HG03064 (cell line): ENCODE results near the gene TBC1D1.
"Not testable (repeated sequence)": the region's sequence is repeated elsewhere in the genome, so short reads cannot be mapped to it uniquely, and the experiment has no call there.

Source experiments
- ATAC-seq: cut with Tn5 transposase; IDR thresholded peaks from one replicate; pipeline ENCODE4 v1.9.1; 2021; ENCODE audit warnings: low read depth; ENCODE audit not compliant: unreplicated experiment

Gene TBC1D1

DNA sequence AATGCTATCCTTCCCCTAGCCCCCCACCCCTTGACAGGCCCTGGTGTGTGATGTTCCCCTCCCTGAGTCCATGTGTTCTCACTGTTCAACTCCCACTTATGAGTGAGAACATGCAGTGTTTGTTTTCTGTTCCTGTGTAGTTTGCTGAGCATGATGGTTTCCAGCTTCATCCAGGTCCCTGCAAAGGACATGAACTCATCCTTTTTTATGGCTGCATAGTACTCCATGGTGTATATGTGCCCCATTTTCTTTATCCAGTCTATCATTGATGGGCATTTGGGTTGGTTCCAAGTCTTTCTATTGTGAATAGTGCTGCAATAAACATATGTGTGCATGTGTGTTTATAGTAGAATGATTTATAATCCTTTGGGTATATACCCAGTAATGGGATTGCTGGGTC, 32.2 kb downstream of the TBC1D1 start:
- ATAC-seq = not testable (repeated sequence)

DNA sequence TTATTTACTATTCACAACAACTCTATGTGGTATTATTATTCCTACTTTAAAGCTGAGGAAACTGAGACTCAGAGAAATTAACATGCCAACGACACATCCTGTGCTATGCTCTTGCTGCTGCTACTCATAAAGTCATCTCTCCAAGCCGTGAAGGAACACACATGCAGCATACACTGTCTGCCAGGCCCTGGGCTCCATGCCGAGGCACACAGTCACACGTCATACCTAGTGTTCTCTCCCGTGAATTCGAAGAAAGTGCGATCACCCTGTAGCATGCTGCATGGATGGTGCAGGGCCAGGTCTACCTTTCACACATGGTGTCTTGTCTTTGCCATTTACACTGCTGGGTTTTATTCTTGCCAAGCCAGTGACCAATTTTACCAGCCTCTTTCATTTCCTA, 34.1 kb downstream of the TBC1D1 start:
- no peak for ATAC-seq

DNA sequence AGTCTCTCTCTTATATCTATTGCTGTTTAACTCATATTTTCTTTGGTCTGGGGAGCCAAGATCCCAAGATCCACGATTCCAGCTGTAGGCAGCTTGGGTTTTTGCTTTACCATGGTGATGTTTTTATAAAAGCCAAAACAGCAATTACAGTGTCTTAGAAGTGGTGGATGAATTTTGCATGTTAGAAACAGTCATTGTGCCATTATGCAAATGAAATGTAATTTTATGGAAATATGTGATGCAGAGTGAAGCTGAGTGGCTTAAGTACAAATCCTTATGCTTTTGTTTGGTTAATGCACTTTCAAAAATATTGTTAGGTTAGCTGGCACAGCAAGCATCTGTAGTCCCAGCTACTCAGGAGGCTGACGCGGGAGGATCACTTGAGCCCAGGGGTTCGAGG, 36.5 kb downstream of the TBC1D1 start:
- ATAC-seq = no peak

DNA sequence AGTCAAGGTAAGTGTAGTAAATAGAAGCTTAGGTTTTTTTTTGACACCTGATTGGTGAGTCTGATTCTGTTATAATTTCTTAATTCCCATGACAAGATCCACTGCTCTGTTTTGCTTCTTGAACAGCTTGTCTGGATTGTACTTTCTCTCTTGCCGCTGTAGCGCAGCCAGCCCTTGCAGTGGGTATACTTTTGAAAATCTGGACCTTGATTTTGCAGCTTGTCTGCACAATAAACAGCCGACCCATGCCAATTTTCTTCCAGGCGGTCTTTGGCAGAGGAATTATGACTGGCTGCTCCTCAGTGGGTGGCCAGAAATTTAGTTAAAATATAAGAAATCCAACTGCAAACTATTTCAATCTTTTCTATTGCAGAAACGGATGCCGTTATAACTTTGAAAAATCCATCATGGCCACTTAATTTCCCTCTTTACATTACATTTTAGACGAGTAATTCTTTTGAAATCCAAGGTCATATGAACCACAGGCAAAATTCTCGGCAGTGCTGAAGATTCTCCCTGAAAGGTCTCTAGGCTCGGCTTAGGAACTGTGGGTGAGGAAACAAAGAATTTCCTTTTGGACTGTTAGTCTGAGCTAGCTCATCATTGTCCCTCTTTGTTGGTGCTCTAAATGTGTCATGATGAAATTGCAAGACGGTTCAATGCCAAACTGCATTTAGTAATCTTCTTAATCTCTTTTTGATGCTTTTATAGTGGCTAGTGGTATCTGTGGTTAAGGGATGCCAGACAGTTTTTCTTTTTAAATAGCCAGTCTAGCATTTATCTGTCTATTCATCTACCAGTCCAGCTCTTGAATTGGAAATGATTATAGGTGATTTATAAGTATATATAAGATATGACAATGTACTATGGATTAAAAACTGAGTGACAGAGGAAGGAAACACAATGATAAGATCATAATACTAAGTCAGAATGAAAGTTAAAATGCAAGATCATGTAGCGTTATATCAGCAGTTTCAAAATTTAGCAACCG, 37.8 kb downstream of the TBC1D1 start:
- ATAC-seq = no peak

DNA sequence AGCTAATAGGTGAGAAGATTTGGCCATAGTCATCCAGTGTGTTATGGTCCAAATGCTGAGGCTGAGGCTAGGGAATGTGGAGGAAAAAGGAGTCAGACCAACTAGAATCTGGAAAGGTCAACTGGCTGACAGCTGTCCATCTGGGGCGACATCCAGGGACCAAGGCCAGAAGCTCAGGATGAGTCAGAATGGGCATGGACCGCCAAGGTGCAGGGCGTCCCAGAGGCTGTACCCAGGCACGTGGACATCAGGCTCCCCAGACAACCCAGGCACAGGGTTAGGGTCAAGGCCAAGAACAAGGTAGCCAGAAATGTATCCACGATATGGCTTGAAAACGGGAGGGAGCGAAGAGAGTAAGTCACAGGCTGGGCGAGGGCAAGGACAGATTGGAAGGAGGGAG, 43.2 kb downstream of the TBC1D1 start:
- ATAC-seq = no peak

DNA sequence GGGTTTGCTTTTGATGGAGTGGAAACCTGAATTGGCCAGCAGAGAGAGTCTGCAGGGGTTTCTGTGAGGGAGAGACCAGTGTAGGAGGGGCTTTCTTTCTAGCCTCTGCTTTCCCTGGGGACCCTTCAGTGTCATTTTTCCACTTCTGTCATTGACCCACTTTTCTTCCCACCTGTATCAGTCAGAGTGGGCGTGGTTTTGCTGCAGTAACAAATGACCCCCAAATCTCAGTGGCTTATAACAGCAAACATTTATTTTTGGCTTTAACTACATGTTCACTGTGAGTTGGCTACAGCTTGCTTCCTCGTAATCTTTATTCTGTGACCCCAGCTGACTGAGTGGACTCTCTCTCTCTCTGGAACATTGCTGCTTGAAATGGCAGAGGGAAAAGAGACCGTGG, 43.7 kb downstream of the TBC1D1 start:
- ATAC-seq = no peak

DNA sequence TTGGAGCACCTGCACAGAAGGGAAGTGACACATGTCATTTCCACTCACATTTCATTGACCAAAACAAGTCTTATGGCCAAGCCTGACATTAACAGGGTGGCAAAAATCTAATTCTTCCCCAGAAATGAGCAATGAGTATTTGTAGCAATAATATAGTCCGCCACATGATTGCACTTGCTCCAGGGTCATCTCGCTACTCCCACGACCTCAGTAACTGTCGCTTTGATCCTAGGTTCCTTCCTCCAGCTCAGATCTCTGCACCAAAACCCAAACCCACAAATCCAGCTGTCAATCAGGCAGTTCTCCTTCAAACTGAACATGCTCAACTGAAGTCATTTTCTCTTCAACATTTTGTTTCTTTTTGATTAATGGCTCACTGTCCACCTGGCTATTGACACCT, 44.1 kb downstream of the TBC1D1 start:
- no peak for ATAC-seq

DNA sequence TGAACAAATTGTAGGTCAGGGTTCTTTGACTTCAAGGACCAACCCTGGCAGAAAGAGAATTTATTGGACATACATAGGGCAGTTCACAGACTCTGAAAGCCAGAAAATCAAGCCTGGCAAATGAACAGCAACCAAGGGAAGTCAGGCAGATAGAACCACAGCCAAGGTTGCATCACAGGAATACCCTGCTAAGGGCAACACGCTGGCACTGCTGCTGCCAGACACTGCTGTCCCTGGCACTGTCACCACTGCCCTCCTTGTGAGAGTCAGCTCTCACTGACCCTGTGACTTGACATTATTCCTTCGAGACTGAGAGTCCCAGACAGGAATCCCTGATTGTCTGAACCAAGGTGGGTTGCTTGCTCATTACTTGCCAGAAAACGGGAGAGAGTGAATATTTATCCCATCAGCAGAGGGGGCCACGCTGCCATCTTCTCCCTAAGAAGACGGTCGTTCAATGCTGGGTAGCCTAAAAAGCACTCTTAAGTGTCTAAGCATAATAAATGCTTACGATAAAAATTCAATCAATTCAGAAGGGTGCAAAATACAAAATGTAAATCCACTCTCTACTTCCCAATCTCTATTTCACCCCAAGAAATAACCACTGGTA, 46.1 kb downstream of the TBC1D1 start:
- ATAC-seq = no peak

DNA sequence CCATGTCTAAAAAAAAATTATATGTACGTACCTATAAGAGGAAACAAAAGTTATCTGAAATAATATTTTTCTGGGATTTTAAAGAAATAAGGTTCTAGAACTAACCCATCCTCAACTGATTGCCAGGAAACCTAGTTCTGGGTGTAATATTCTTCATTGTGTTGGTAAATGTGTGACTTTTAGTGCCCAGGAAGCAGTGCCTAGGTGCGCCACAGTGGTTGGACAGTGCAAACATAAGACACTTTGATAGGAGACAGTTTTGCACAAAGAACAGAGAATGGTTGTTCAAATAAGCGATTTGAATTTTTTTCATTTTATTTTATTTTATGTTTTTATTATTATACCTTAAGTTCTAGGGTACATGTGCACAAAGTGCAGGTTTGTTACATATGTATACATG, 47.3 kb downstream of the TBC1D1 start:
- no peak for ATAC-seq

DNA sequence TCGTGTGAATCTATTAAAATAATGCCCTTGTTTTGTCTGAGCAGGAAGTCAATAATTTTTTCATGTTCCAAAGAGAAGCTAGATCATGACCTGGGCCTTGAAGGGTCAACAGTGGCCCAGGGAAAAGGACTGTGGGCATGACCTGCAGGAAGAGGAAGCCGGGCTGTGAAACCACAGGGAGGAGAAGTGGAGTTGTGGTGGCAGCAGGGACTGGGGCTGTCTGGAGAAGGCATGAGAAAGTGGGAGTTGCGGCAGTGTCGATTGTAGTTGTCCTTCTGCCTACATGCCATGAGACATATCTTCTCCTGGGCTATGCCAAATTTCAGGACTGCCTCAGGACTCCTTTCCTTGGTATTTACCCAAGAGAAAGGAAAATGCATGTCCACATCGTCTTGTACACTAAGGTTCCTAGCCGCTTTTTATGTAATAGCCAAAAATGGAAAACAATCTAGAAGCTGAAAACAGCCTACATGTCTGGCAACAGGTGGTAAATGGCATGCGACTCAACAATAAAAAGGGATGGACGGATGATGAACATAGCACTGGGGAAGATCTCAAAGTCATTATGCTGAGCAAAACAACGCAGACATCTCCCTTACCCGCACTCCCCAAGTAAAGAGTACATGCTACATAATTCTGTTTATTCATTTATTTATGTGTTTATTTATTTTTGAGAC, 55.8 kb downstream of the TBC1D1 start:
- ATAC-seq = no peak

DNA sequence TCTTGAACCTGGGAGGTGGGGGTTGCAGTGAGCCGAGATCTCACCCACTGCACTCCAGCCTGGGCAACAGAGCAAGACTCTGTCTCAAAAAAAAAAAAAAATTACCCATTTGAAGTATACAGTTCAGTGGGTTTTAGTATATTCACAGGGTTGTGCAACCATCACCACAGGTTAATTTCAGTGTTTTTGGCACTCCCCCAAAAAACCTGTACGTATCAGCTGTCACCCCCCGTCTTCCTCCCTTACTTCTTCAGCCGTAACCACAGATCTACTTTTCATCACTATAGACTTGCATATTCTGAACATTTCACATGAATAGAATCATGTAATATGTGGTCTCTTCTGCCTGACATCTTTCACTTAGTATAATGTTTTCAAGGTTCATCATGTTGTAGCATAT, 57.7 kb downstream of the TBC1D1 start:
- ATAC-seq = peak; percentile 75

DNA sequence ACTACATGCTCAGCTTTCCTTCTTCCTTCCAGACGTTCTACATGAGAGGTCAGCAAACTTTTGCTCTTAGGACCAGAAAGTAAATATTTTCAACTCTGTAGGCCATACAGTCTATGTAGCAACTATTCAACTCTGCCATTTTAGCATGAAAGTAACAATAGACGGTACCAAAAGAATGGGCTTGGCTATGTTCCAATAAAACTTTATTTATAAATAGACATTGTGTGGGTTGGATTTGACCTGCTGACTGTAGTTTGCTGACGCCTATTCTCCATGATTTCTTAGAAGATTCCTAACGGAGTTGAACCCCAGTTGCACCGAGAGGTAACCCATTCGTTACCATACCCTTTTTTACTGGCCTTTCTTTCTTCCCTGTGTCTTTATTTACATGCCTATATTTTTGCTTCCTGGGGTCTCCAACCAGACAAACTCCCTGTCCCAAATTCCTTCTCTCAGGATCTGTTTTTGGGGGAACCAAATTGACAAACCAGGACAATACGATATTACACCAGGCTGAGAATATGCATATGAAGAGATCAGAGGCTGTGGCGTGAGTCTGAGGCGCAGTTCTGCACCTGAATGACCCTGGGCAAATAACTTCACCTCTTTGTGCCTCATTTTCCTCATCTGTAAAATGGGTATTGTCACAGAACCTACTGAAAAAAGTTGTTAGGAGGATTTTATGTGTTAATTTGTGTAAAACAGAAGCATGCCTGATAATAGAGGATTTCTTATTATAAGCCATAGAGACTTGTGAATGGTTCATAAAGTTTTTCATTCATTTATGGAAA, 58.9 kb downstream of the TBC1D1 start:
- no peak for ATAC-seq

DNA sequence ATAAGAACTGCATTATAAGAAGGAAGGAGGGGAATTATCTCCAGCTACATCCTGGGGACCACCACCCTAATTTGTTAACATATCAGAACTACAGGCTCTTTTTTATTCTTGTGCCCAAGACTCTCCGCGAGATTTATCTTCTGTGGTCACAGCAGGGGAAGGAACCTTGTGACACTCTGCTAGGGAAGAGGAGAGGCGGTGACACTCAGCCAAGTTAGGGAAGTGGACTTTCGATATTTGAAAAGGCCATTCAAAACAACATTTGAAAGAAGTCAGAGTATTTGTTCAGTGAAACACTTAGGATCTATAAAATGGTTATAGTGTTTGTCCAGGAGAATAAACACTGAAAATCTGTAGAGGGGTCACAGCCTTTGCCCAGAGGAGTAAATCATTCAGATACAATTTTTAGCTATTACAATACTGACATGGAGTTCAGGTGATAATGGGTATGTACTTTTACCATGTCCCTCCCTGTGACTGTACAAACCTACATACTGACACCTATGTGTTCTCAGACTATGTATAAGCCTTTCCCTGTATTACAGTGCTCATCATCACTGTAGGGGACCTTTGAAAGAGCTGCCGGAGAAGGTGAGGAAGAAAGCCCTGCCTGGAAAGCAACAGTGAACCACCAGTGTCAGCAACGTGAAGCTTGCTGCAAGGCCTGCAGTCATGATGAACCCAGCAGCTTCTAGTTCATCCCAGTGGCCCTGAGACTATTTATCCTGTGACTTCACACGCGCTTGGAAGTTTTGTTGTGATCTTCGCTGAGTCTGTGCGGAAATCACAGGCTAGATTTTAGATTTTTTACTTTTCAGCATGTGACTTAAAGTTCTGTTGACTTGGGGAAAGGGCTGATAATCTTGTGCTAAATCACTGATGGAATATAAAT, 60.8 kb downstream of the TBC1D1 start:
- no peak for ATAC-seq

DNA sequence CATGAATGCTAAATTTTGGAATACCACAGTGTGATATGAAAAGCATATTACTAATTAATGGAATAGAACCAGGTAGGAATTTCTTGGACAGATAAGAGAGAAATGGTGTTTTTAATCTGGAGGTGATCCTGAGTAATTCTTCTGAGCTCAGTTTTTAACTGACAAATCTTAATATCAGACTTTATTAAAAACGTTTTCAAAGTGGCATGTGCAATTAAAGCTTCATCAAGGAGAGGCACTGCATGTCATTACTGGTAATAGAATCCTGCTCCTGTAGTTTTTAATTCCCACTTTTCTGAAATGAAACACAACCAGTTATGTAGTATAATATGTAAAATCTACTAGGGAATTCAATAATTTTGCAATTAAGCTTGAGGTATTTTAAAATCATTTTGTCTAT, 62.3 kb downstream of the TBC1D1 start:
- no peak for ATAC-seq

DNA sequence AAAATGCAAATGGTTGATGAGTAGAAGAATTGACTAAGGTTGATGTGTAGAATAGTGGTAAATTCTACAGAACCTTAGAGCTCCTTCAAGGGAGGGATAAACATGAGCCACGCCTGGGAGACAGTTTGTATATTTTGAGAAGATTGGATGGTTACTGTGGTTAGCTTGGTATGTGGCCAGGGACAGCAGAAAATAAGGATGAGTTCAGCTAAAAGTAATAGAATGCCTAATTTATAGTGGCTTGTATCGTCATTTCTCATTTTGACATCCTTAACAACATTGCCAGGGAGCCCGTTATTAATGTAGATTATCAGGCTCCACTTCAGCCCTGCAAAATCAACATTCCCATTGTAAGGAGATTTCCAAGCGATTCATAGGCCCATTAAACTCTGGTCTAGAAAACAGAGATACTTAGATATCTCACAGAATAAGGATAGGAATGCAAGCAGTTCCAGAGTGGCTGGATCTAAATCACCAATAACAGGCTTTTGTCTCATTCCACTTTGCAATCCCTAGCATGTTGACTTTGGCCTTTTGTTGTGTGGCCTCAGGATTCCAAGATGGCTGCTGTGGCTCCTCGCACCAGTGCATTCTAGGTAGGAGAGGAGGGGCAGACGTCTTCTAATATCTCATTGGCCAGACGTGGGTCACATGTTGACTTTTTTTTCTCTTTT, 62.9 kb downstream of the TBC1D1 start:
- no peak for ATAC-seq

DNA sequence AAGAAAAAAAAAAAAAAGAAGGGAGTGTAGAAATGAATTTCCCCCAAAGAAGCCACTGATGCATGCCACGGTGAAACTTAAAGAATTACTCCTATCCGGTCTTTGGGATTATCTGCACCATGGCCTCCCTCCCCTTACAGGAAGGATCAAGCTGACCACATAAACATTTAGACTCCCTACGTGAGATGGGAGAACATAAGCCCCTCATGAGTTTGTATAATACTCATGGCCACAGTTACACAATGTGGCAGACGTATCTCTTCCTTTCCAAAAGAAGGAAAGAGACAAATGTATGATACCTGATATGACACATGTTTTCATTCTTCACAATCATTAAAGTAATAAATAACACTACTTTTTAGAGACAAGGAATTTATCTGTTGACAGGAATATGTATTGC, 66.1 kb downstream of the TBC1D1 start:
- ATAC-seq = no peak

DNA sequence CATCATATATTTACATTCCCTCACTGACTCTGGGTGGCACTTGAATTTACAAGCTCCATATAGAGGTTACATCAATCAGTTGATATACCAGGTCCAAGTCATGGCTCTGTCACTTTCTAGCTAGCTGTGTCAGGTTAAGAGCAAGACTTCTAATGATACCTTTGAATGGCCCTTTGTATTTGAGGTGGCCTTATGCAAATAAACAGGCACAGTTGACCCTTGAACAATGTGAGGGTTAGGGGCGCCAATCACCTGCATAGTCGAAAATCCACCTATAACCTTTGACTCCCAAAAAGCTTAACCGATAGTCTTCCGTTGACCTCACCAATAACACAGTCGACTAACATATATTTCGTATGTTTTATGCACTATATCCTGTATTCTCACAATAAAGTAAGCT, 68.0 kb downstream of the TBC1D1 start:
- no peak for ATAC-seq

DNA sequence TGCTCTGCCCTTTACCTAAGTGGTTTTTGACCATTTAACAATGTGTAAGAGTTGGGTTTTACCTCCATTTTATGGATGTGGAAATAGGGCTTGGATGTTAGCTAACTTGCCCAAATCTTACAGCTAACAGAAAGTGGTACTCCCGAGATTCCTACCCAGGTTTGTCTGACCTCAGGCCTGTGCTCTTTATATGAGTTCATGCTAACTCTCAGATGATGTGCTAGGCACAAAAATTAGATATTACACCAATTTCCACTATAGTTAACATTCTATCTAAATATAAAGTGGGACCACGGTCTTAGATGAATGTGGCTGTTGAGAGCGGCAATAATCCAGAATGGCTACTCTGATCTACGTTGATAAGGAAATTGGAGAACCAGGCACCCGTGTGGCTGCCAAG, 69.2 kb downstream of the TBC1D1 start, which contains the start of gene PTTG2:
Gene PTTG2 (plus strand): TSS at position 301 of the 400 bp plus-strand sequence. CDS start 37 bp downstream, at position 338.
- ATAC-seq = no peak
